Cardiac muscle cell (in vitro differentiated cells and primary cell): ENCODE measurements around the gene FBXO5. TPM values are rescaled to one million over a fixed set of nuclear protein-coding genes. Genes with fewer than 3 reads are reported as not detected.

ENCODE experiments used
- DNase-seq, 2 donors: peaks; one replicate each; pipeline versions ENCODE4 v3.0.0 to v3.0.0-alpha.2; 2010 to 2017; ENCODE audit warnings: low read depth in 1 of 2, low spot score in 1 of 2
- H3K27ac ChIP-seq: fragments of 200-600 bp; sonication (generic); 2 replicates; pipeline ENCODE4 v1.5.1; 2016
- H3K27me3 ChIP-seq: fragments of 200-600 bp; sonication (generic); 2 replicates; pipeline ENCODE4 v1.6.0; 2016; ENCODE audit warnings: control low read depth
- H3K36me3 ChIP-seq: fragments of 200-600 bp; sonication (generic); 2 replicates; pipeline ENCODE4 v1.5.1; 2016; ENCODE audit warnings: control low read depth
- H3K4me1 ChIP-seq: fragments of 200-600 bp; sonication (generic); 2 replicates; pipeline ENCODE4 v1.8.1; 2017; ENCODE audit warnings: low read depth, mild to moderate bottlenecking, mixed run types
- H3K4me3 ChIP-seq: fragments of 200-600 bp; sonication (generic); 2 replicates; pipeline ENCODE4 v1.5.1; 2016; ENCODE audit warnings: mild to moderate bottlenecking
- H3K9me3 ChIP-seq: fragments of 200-600 bp; sonication (generic); 2 replicates; pipeline ENCODE4 v1.5.1; 2017; ENCODE audit warnings: low read depth, mild to moderate bottlenecking, control low read depth
- CTCF ChIP-seq: IDR thresholded peaks from 2 replicates; pipeline ENCODE4 v1.5.1; 2012; ENCODE audit warnings: low read depth, mild to moderate bottlenecking, low read length
- polyA plus RNA-seq: library from polyadenylated mRNA; unstranded; fragments of >200 nt; fragmentation: Nextera tagmentation; extraction: Ambion mirVana; gene quantifications from 2 replicates; pipeline ENCODE4 v1.2.1, GENCODE V29; 2016
- total RNA-seq: library from RNA; depleted of rRNA; stranded (reverse); fragments of >200 nt; gene quantifications from 2 replicates; pipeline ENCODE4 v1.2.3, GENCODE V29; 2016

The FBXO5 gene
- total and polyA plus RNA-seq, 2 experiments from 2014 or later: 9.6 to 16.6 TPM

GRCh38 chr6:153027480-153027879 lies 44.6 kb upstream of the FBXO5 start:
- no peak overlapping the region for H3K4me3 ChIP-seq
- no peak overlapping the region for H3K27ac ChIP-seq
- TF ChIP-seq CTCF: no peak
- no peaks in the 10 kb centered on the region for H3K27me3 ChIP-seq
- no peaks in the 10 kb centered on the region for H3K9me3 ChIP-seq
- no peaks in the 10 kb centered on the region for H3K36me3 ChIP-seq
- DNase-seq: no peak
- no peaks in the 10 kb centered on the region for H3K4me1 ChIP-seq

DNA sequence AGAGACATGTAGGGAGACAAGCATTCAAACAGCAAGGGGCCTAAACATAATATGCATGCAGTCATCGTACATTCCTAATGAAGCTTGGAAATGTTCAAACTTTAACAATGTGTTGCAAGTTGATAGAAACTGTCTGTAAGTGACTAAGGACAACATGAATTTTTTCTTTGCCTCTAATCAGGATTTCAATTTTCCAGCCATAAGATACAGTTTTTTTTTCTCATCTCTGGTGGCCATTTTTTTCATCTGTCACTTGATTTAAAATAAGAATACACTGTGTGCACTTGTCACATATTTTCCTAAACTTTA lies 41.8 kb upstream of the FBXO5 start:
- no peak for DNase-seq
- Histone ChIP-seq H3K27ac (no peak overlapping the region), H3K9me3 (no peaks in the 10 kb centered on the region), H3K36me3 (no peaks in the 10 kb centered on the region), H3K4me1 (no peaks in the 10 kb centered on the region), H3K27me3 (no peaks in the 10 kb centered on the region), H3K4me3 (no peak overlapping the region)
- TF ChIP-seq CTCF: no peak

DNA sequence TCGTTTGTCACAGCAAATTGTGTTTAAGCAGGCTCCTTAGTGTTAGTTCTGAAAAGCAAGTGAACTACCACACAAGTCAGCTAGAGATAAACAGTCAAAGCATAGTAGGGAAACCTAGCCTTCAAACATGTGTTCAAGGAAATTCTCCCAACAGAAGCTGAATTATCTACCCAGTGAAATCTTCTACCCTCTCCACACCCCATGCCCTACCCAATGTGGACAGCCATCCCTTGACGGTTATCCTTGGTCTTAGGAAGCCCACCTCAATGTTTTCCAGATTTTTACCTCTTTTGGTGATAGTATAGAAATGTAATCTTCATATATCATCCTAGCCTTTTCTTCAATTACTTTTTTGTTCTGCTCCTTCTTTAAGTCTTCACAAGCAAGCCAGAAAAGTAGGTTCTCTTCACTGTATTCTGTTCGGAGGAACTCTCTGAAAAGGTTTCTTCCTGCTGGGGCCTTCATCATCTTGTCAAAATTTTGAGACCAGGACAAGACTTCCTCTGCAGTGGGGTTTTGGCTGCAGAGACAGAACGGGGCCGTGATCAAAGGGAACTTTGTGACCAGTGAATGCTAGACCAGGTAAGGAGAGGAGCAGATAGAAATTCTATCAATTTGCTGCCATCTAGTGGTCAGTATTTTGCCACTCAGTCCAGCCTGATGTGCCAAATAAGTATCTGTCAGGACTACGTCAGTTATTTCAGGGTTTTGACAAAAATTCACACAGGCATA lies 41.3 kb upstream of the FBXO5 start:
- no peaks in the 10 kb centered on the region for H3K27me3 ChIP-seq
- no peak overlapping the region for H3K4me3 ChIP-seq
- H3K4me1 ChIP-seq: no peaks in the 10 kb centered on the region
- peak; percentile 66 to 78 for DNase-seq
- TF ChIP-seq CTCF: peak; percentile 78
- H3K27ac ChIP-seq: no peak overlapping the region
- no peaks in the 10 kb centered on the region for H3K36me3 ChIP-seq
- no peaks in the 10 kb centered on the region for H3K9me3 ChIP-seq

GRCh38 chr6:153018355-153018754 lies 35.5 kb upstream of the FBXO5 start:
- no peaks in the 10 kb centered on the region for H3K4me1 ChIP-seq
- H3K27me3 ChIP-seq: no peaks in the 10 kb centered on the region
- no peak overlapping the region for H3K27ac ChIP-seq
- no peak for TF ChIP-seq CTCF
- DNase-seq: no peak
- no peaks in the 10 kb centered on the region for H3K36me3 ChIP-seq
- H3K4me3 ChIP-seq: no peak overlapping the region
- no peaks in the 10 kb centered on the region for H3K9me3 ChIP-seq

- no peak for TF ChIP-seq CTCF
- no peaks in the 10 kb centered on the region for H3K27me3 ChIP-seq
- no peaks in the 10 kb centered on the region for H3K4me1 ChIP-seq
- DNase-seq: no peak
- H3K4me3 ChIP-seq: no peak overlapping the region
- no peaks in the 10 kb centered on the region for H3K9me3 ChIP-seq
- H3K36me3 ChIP-seq: no peaks in the 10 kb centered on the region
- no peak overlapping the region for H3K27ac ChIP-seq
Measured at GRCh38 chr6:153016846-153017245, 34.0 kb upstream of the FBXO5 start.

GRCh38 chr6:153015094-153015640 lies 32.3 kb upstream of the FBXO5 start:
- no peaks in the 10 kb centered on the region for H3K4me1 ChIP-seq
- H3K36me3 ChIP-seq: no peaks in the 10 kb centered on the region
- no peak for TF ChIP-seq CTCF
- no peak for DNase-seq
- H3K4me3 ChIP-seq: no peak overlapping the region
- H3K27ac ChIP-seq: no peak overlapping the region
- no peaks in the 10 kb centered on the region for H3K27me3 ChIP-seq
- H3K9me3 ChIP-seq: no peaks in the 10 kb centered on the region
